Activated naive CD8-positive, alpha-beta T cell treated with anti-CD3 and anti-CD28 coated beads, Interleukin-2, amount 50 U/mL, for 24 hours (primary cell): ENCODE measurements around the gene TAF6L.
"Not testable (repeated sequence)": the region's sequence is repeated elsewhere in the genome, so short reads cannot be mapped to it uniquely, and the experiment has no call there.

ENCODE experiments used
- ATAC-seq: fragments of 150-1000 bp; cut with Tn5 transposase; one replicate; pipeline ENCODE4 v1.10.0; 2021
- DNase-seq: peaks from one replicate; pipeline ENCODE4 v3.0.0; 2021
- H3K27ac Mint-ChIP-seq: one replicate; pipeline ENCODE4 v1.8.0; 2021; ENCODE audit warnings: mild to moderate bottlenecking, mixed read lengths
- H3K27me3 Mint-ChIP-seq: one replicate; pipeline ENCODE4 v1.8.0; 2021; ENCODE audit warnings: mixed read lengths
- H3K36me3 Mint-ChIP-seq: one replicate; pipeline ENCODE4 v1.8.0; 2021; ENCODE audit warnings: low read depth, mixed read lengths
- H3K4me1 Mint-ChIP-seq: one replicate; pipeline ENCODE4 v1.8.0; 2021; ENCODE audit warnings: mixed read lengths
- H3K4me3 Mint-ChIP-seq: one replicate; pipeline ENCODE4 v1.8.0; 2021; ENCODE audit warnings: mild to moderate bottlenecking, moderate library complexity, mixed read lengths
- H3K9me3 Mint-ChIP-seq: one replicate; pipeline ENCODE4 v1.8.0; 2021; ENCODE audit warnings: mixed read lengths

The TAF6L gene

DNA sequence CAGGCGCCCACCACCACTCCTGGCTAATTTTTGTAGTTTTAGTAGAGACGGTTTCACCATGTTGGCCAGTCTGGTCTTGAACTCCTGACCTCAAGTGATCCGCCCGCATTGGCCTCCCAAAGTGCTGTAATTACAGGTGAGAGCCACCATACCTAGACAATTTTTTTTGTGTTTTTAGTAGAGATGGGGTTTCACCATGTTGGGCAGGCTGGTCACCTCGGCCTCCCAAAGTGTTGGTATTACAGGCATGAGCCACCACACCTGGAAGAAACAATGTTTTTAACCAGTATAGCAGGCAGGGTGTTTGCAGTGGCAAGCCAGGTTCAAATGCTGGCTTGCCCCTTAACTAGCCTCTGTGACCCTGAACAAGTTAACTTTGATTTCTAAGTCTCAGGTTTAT, 21.3 kb upstream of the TAF6L start:
- DNase-seq, H3K9me3 Mint-ChIP-seq, H3K27ac Mint-ChIP-seq, H3K27me3 Mint-ChIP-seq, H3K4me3 Mint-ChIP-seq, ATAC-seq, H3K36me3 Mint-ChIP-seq: not testable (repeated sequence)
- H3K4me1 Mint-ChIP-seq: peaks cover 27% of the 10 kb centered on the region

GRCh38 chr11:62752177-62752785, 18.9 kb upstream of the TAF6L start:
- Mint-ChIP-seq H3K36me3 (peaks cover 8% of the 10 kb centered on the region), H3K9me3 (no peaks in the 10 kb centered on the region), H3K4me1 (peaks cover 27% of the 10 kb centered on the region), H3K4me3 (no peak overlapping the region), H3K27ac (no peak overlapping the region), H3K27me3 (peaks cover 2% of the 10 kb centered on the region)
- ATAC-seq: no peak
- no peak for DNase-seq

- Mint-ChIP-seq H3K4me3 (peak overlapping the region; percentile 98), H3K36me3 (peaks cover 8% of the 10 kb centered on the region), H3K9me3 (no peaks in the 10 kb centered on the region), H3K27ac (peak overlapping the region; percentile 99), H3K4me1 (peaks cover 27% of the 10 kb centered on the region), H3K27me3 (peaks cover 2% of the 10 kb centered on the region)
- DNase-seq: no peak
- ATAC-seq: no peak
Measured at GRCh38 chr11:62752994-62753735, 18.0 kb upstream of the TAF6L start.

DNA sequence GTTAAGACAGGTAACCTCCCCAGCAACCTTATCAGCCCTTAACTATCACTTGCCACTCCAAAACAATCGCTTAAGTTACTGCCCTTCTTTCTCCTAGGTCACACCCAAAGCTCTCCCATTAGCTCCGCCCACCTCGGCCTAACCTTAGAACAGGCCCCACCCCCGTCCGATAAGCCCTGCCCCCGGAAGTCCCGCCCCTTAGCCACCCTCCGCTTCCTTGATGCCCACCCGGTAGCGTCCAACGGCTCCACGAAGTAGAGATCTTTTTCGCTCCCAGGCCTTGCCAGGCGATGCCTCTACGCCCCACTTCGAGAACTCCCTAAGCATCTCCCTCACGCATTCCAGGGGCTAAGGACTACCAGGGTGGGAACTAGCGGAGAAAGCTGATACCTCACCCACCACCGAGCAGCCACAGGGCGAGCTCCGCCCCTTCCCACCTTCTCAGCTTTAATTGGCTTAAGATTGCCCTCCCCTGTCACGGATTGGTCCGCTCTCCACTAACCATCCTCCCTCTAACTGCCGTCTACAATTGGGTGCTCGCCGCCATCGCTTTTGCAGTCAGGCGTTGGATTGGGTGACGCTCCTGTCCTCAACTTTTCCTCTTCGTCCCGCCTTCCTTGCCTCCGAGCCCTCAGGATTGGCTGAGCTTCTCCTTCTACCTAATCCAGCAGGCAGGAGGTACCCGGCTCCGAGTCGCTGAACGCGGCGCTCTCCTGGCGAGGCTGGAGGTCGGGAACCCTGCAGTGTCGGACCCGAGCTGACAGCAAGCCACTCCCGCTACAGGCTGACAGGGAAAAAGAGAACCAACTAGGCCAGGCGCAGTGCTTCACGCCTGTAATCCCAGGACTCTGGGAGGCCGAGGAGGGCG, 17.2 kb upstream of the TAF6L start, which contains the start of gene ZBTB3:
ZBTB3 (minus strand) TSS at position 425 of the 868 bp plus-strand sequence. CDS start 496 bp downstream, outside the sequence.
- peaks cover 7% of the 10 kb centered on the region for H3K36me3 Mint-ChIP-seq
- H3K4me1 Mint-ChIP-seq: peaks cover 27% of the 10 kb centered on the region
- H3K27ac Mint-ChIP-seq: peak within 1 kb of the TSS; percentile 99
- peaks cover 2% of the 10 kb centered on the region for H3K27me3 Mint-ChIP-seq
- peak within 1 kb of the TSS; percentile 98 for H3K4me3 Mint-ChIP-seq
- DNase-seq: peak; percentile 96
- H3K9me3 Mint-ChIP-seq: no peaks in the 10 kb centered on the region
- peak; percentile 99 for ATAC-seq

DNA sequence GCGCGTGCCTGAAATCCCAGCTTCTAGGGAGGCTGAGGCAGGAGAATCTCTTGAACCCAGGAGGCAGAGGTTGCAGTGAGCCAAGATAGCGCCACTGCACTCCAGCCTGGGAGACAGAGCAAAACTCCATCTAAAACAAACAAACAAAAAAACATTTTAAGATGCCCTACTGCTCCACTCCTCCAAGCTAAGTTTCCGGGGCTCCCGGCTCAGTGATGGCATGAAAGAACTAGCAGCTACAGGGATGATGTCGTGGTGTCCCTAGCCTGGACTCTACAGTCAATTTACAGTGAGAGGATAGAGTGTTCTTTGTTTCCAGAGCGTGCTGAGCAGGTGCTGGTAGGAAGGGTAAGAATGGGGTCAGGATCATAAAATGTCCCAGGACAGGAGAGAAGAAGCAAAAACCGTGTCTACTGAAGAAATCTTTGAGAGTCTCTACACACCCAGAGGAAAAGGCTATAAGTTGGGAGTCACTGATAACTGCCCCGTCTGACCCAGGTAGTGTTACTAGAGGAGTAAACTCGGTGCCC, 16.0 kb upstream of the TAF6L start:
- DNase-seq (no peak), ATAC-seq (no peak)
- no peaks in the 10 kb centered on the region for H3K9me3 Mint-ChIP-seq
- peaks cover 2% of the 10 kb centered on the region for H3K27me3 Mint-ChIP-seq
- peaks cover 5% of the 10 kb centered on the region for H3K36me3 Mint-ChIP-seq
- H3K4me3 Mint-ChIP-seq: peak overlapping the region; percentile 98
- peaks cover 27% of the 10 kb centered on the region for H3K4me1 Mint-ChIP-seq
- H3K27ac Mint-ChIP-seq: no peak overlapping the region

- Mint-ChIP-seq H3K4me3 (no peak overlapping the region), H3K4me1 (peaks cover 29% of the 10 kb centered on the region), H3K9me3 (no peaks in the 10 kb centered on the region), H3K27ac (no peak overlapping the region), H3K36me3 (peaks cover 10% of the 10 kb centered on the region), H3K27me3 (peaks cover 2% of the 10 kb centered on the region)
- DNase-seq (no peak), ATAC-seq (no peak)
Measured at GRCh38 chr11:62757846-62758788, 13.1 kb upstream of the TAF6L start.

DNA sequence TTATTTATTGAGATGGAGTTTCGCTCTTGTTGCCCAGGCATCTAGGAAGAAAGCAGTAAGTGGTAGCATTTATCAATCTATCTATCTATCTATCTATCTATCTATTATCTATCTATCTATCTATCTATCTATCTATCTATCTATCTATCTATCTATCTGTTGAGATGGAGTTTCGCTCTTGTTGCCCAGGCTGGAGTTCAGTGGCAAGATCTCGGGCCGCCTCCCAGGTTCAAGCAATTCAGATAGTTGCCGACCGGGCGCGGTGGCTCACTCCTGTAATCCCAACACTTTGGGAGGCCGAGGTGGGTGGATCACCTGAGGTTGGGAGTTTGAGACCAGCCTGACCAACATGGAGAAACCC, 10.3 kb upstream of the TAF6L start:
- H3K4me3 Mint-ChIP-seq: peak overlapping the region; percentile 94
- peak overlapping the region; percentile 39 for H3K27ac Mint-ChIP-seq
- H3K36me3 Mint-ChIP-seq: peaks cover 15% of the 10 kb centered on the region
- peaks cover 21% of the 10 kb centered on the region for H3K4me1 Mint-ChIP-seq
- ATAC-seq, H3K27me3 Mint-ChIP-seq, H3K9me3 Mint-ChIP-seq: not testable (repeated sequence)
- peak; percentile 23 for DNase-seq

- H3K4me1 Mint-ChIP-seq: peaks cover 27% of the 10 kb centered on the region
- peaks cover 11% of the 10 kb centered on the region for H3K36me3 Mint-ChIP-seq
- no peaks in the 10 kb centered on the region for H3K9me3 Mint-ChIP-seq
- H3K27ac Mint-ChIP-seq: peak overlapping the region; percentile 96
- ATAC-seq (no peak), DNase-seq (peak; percentile 30)
- peak overlapping the region; percentile 90 for H3K4me3 Mint-ChIP-seq
- no peaks in the 10 kb centered on the region for H3K27me3 Mint-ChIP-seq
Measured at GRCh38 chr11:62770778-62771143, 435 bp upstream of the TAF6L start.

- peaks cover 34% of the 10 kb centered on the region for H3K4me1 Mint-ChIP-seq
- ATAC-seq (no peak), DNase-seq (no peak)
- no peaks in the 10 kb centered on the region for H3K27me3 Mint-ChIP-seq
- peaks cover 10% of the 10 kb centered on the region for H3K36me3 Mint-ChIP-seq
- H3K9me3 Mint-ChIP-seq: no peaks in the 10 kb centered on the region
- no peak overlapping the region for H3K27ac Mint-ChIP-seq
- no peak overlapping the region for H3K4me3 Mint-ChIP-seq
Measured at GRCh38 chr11:62774407-62774806, 3.2 kb downstream of the TAF6L start.

GRCh38 chr11:62775646-62776045, 4.5 kb downstream of the TAF6L start:
- no peaks in the 10 kb centered on the region for H3K27me3 Mint-ChIP-seq
- peaks cover 23% of the 10 kb centered on the region for H3K4me1 Mint-ChIP-seq
- H3K4me3 Mint-ChIP-seq: no peak overlapping the region
- DNase-seq (no peak), ATAC-seq (no peak)
- H3K9me3 Mint-ChIP-seq: no peaks in the 10 kb centered on the region
- peaks cover 10% of the 10 kb centered on the region for H3K36me3 Mint-ChIP-seq
- no peak overlapping the region for H3K27ac Mint-ChIP-seq

DNA sequence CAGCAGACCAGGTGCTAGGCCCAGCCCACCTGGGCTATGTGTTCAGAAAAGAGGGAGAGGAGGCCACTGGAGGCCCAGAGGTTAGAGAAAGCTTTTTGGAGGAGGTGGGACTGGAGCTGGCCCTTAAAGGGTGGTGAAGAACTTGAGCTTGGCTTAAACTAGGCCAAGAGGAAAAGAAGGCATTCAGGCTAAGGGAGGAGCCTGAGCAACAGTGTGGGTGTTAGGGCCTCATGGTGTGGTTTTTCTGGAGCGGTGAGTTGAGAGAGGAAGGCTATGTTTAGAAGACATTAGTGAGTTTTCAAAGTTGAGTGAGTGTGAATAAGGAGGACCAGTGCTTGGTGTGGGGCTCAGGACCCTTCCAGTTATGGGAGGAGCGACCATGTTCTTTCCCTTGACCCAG, 6.2 kb downstream of the TAF6L start:
- Mint-ChIP-seq H3K9me3 (no peaks in the 10 kb centered on the region), H3K27me3 (no peaks in the 10 kb centered on the region), H3K4me1 (peaks cover 13% of the 10 kb centered on the region), H3K27ac (peak overlapping the region; percentile 88), H3K36me3 (peaks cover 10% of the 10 kb centered on the region), H3K4me3 (peak overlapping the region; percentile 15)
- peak; percentile 30 for ATAC-seq
- no peak for DNase-seq

DNA sequence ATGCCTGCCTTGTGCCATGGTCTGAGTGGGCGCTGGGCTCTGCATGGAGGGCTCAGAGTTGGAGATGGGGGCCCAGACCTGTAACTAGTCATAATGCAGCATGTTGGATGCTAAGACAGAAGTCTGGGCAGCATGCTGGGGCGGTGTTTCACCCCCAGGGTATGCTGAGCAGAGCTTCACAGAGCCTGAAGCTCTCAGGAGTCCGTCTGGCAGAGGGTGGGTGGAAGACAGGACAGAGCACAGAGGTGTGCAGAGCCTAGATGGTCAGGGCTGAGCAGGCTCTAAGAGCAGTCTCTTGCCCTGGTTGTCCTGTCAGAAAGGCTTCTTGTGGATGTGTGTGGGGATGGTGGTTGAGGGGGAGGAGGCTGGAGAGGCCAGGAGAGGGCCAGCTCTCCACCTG, 7.2 kb downstream of the TAF6L start:
- Mint-ChIP-seq H3K27ac (no peak overlapping the region), H3K9me3 (no peaks in the 10 kb centered on the region), H3K4me3 (no peak overlapping the region), H3K4me1 (peaks cover 12% of the 10 kb centered on the region), H3K27me3 (no peaks in the 10 kb centered on the region), H3K36me3 (peaks cover 10% of the 10 kb centered on the region)
- ATAC-seq (peak; percentile 16), DNase-seq (no peak)

DNA sequence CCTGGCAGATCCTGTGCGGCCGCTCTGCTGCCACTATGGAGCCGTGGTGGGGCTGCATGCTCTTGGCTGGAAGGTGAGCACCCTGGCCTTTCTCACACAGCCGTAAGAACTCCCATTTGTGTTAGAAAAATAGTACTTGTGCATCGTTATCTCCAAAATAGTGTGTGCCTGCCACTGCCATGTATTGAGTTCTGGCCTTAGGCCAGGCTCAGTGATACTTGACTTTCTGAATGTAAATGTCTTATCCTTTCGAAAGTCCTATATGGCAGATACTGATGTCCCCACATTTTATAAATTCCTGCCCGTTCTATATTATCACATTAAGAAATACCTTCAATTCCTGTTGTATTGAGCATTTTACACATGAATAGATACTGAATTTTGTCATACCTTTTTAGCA, 11.6 kb downstream of the TAF6L start:
- no peak for DNase-seq
- H3K27me3 Mint-ChIP-seq: no peaks in the 10 kb centered on the region
- H3K27ac Mint-ChIP-seq: no peak overlapping the region
- H3K9me3 Mint-ChIP-seq: no peaks in the 10 kb centered on the region
- H3K4me1 Mint-ChIP-seq: peaks cover 12% of the 10 kb centered on the region
- ATAC-seq: no peak
- H3K4me3 Mint-ChIP-seq: no peak overlapping the region
- no peaks in the 10 kb centered on the region for H3K36me3 Mint-ChIP-seq
